Glutamatergic neuron (in vitro differentiated cells): ENCODE data around the gene TSEN54. TPM values are rescaled to one million over a fixed set of nuclear protein-coding genes. Genes with fewer than 3 reads are reported as not detected.

Source experiments
- DNase-seq: peaks from one replicate; pipeline ENCODE4 v3.0.0; 2022
- H3K27ac Mint-ChIP-seq: one replicate; pipeline ENCODE4 v1.8.0; 2020; ENCODE audit warnings: mild to moderate bottlenecking, mixed read lengths, inconsistent platforms; ENCODE audit not compliant: unreplicated experiment
- H3K27me3 Mint-ChIP-seq: one replicate; pipeline ENCODE4 v1.8.0; 2020; ENCODE audit warnings: mild to moderate bottlenecking, moderate library complexity, mixed read lengths, inconsistent platforms; ENCODE audit not compliant: unreplicated experiment
- H3K36me3 Mint-ChIP-seq: one replicate; pipeline ENCODE4 v1.8.0; 2020; ENCODE audit warnings: mild to moderate bottlenecking, mixed read lengths, inconsistent platforms; ENCODE audit not compliant: unreplicated experiment
- H3K4me1 Mint-ChIP-seq: one replicate; pipeline ENCODE4 v1.8.0; 2020; ENCODE audit warnings: mild to moderate bottlenecking, low read depth, mixed read lengths, inconsistent platforms; ENCODE audit not compliant: unreplicated experiment
- H3K4me3 Mint-ChIP-seq: one replicate; pipeline ENCODE4 v1.8.0; 2020; ENCODE audit warnings: mild to moderate bottlenecking, mixed read lengths, inconsistent platforms; ENCODE audit not compliant: unreplicated experiment
- H3K9me3 Mint-ChIP-seq: one replicate; pipeline ENCODE4 v1.8.0; 2020; ENCODE audit warnings: mild to moderate bottlenecking, moderate library complexity, mixed read lengths, inconsistent platforms; ENCODE audit not compliant: unreplicated experiment
- total RNA-seq: library from RNA; stranded (reverse); fragmentation: NEBNext Ultra II Directional; extraction: Animal tissue kit (Norgen Biotek cat#: 25700); gene quantifications from one replicate; pipeline ENCODE4 v1.2.1, GENCODE V29; 2021; ENCODE audit not compliant: unreplicated experiment
- TF ChIP-seq, protein P1 (sequence below): fragments of 200-600 bp; sonication (generic); IDR thresholded peaks from one replicate; pipeline ENCODE4 v1.5.0; 2021; ENCODE audit not compliant: partially characterized antibody, unreplicated experiment

TSEN54 gene
- total RNA-seq, 1 donor from 2014 or later: 26.6 TPM

DNA sequence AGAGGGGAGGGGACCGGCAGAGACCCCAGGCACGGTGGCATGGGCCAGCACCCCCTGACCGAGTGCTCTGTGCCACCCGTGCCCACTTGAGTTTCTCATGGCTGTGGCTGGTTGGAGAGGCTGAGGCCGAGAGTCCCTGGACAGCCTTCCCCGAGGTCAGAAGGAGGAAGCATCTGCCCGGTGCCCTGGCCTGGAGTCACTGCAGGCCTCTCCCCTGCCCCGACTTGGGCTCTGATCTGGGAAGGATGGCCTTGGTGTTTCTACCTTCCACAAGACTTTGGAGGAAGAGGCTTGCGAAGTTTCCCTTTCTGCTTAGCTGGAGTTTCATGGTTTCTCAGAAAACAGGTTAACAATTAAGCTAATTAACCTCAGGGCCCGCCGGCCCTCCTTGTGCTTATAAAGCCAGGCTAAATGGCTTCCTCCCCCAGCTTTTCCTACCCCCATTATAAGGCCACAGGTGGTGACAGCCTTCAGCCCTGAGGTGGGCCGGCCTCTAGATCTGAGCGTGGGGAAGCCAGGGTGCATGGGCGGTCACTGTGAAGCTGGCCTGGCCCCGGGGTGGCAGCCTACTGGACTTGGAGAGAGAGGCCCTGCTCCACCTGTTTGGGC, 26.5 kb downstream of the TSEN54 start:
- Mint-ChIP-seq H3K27ac (no peak overlapping the region), H3K4me3 (no peak overlapping the region), H3K9me3 (peaks cover 2% of the 10 kb centered on the region), H3K27me3 (peaks cover 6% of the 10 kb centered on the region), H3K36me3 (no peaks in the 10 kb centered on the region), H3K4me1 (peaks cover 3% of the 10 kb centered on the region)
- TF ChIP-seq, protein P1, sequence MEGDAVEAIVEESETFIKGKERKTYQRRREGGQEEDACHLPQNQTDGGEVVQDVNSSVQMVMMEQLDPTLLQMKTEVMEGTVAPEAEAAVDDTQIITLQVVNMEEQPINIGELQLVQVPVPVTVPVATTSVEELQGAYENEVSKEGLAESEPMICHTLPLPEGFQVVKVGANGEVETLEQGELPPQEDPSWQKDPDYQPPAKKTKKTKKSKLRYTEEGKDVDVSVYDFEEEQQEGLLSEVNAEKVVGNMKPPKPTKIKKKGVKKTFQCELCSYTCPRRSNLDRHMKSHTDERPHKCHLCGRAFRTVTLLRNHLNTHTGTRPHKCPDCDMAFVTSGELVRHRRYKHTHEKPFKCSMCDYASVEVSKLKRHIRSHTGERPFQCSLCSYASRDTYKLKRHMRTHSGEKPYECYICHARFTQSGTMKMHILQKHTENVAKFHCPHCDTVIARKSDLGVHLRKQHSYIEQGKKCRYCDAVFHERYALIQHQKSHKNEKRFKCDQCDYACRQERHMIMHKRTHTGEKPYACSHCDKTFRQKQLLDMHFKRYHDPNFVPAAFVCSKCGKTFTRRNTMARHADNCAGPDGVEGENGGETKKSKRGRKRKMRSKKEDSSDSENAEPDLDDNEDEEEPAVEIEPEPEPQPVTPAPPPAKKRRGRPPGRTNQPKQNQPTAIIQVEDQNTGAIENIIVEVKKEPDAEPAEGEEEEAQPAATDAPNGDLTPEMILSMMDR: no peak
- DNase-seq: no peak

DNA sequence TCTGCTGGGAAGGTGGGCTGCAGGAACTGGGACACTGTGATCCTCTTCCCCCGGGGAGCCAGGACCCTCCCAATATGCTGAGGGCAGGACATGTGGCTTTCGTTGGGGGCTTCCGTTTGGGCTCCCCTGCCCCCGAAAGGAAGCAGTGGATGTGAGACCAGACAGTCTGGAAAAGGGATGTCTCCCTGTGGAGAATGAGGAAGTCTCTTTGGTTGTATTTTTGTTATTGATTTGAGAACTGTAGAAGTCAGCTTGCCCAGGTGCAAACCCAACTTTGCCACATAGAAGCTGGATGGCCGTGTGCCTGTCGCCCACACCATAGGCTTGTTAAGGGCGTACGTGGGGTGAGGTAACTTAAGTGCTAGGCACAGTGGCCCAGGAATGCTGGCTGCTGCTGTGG, 27.9 kb downstream of the TSEN54 start:
- peaks cover 3% of the 10 kb centered on the region for H3K4me1 Mint-ChIP-seq
- no peak for DNase-seq
- no peak overlapping the region for H3K27ac Mint-ChIP-seq
- H3K36me3 Mint-ChIP-seq: no peaks in the 10 kb centered on the region
- no peak overlapping the region for H3K4me3 Mint-ChIP-seq
- H3K27me3 Mint-ChIP-seq: peaks cover 6% of the 10 kb centered on the region
- TF ChIP-seq, protein P1: no peak
- no peaks in the 10 kb centered on the region for H3K9me3 Mint-ChIP-seq

- TF ChIP-seq, protein P1: no peak
- no peak overlapping the region for H3K27ac Mint-ChIP-seq
- no peaks in the 10 kb centered on the region for H3K36me3 Mint-ChIP-seq
- peaks cover 6% of the 10 kb centered on the region for H3K27me3 Mint-ChIP-seq
- H3K4me3 Mint-ChIP-seq: no peak overlapping the region
- H3K4me1 Mint-ChIP-seq: peaks cover 3% of the 10 kb centered on the region
- no peak for DNase-seq
- H3K9me3 Mint-ChIP-seq: no peaks in the 10 kb centered on the region
Measured at GRCh38 chr17:75546181-75546580, 29.9 kb downstream of the TSEN54 start.

DNA sequence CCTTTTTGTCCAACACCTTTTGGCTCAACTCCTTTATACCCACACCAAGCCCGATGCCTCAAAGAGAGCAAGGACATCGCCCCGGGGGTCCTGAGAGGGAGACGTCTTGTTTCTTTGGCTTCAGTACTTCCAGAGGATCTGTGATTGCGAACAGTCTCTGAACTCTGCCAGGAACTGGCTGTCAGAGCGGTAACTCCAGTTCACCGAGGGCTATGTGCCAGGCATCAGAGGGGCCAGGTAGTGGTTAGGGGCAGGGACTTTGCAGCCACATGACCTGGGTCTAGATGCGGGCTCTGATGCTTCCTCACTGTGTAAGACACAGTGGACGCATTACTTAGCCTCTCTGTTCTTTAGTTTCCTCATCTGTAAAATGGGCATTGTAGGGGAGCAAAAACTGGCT, 30.8 kb downstream of the TSEN54 start:
- DNase-seq: no peak
- no peak overlapping the region for H3K4me3 Mint-ChIP-seq
- peaks cover 3% of the 10 kb centered on the region for H3K4me1 Mint-ChIP-seq
- H3K27ac Mint-ChIP-seq: no peak overlapping the region
- no peaks in the 10 kb centered on the region for H3K36me3 Mint-ChIP-seq
- H3K9me3 Mint-ChIP-seq: no peaks in the 10 kb centered on the region
- H3K27me3 Mint-ChIP-seq: peaks cover 2% of the 10 kb centered on the region
- TF ChIP-seq, protein P1: no peak

DNA sequence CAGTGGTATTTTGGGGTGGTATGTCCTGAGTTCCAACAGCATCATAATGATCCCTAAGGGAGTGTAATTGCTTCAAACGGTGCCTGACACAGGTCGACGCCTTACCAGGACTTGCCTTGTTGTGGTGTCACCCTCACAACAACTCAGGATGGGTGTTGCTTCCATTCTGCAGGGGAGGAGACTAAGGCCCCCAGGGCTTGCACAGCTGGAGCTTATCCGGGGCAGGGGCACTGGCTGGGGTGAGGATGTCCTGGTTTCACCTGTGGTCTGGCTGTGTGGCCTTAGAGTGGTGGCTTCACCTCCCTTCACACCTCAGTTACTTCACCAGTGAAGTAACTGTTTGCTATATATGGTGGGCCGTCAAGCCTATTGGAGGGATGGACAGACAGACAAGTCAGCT, 32.5 kb downstream of the TSEN54 start:
- DNase-seq: no peak
- TF ChIP-seq, protein P1: no peak
- Mint-ChIP-seq H3K4me3 (no peak overlapping the region), H3K36me3 (no peaks in the 10 kb centered on the region), H3K27ac (no peak overlapping the region), H3K9me3 (no peaks in the 10 kb centered on the region), H3K27me3 (peaks cover 2% of the 10 kb centered on the region), H3K4me1 (peaks cover 3% of the 10 kb centered on the region)
